Tibial nerve (tissue), 4 donors: ENCODE measurements around the gene SLC10A3.

ENCODE experiments used
- CTCF ChIP-seq, 5 experiments: fragments of 200-600 bp in 3 of 5; fragments of 450-650 bp in 2 of 5; sonication (generic) in 3 of 5; IDR thresholded peaks; one replicate each; pipeline ENCODE4 v1.5.1; 2016 to 2019; ENCODE audit warnings: antibody characterized with exemption in 5 of 5, mild to moderate bottlenecking in 3 of 5, moderate library complexity in 2 of 5
- EP300 ChIP-seq, 2 donors: sonication (generic); formaldehyde crosslinking; IDR thresholded peaks; one replicate each; pipeline ENCODE4 v1.6.1; 2017; ENCODE audit warnings: antibody characterized with exemption in 2 of 2, mild to moderate bottlenecking in 1 of 2

GRCh38 chrX:154463611-154464220, 26.7 kb downstream of the SLC10A3 start:
- TF ChIP-seq CTCF (IDR thresholded peaks at IDR 0.05) (no peak), EP300 (IDR thresholded peaks at IDR 0.05) (no peak)
